Activated naive CD4-positive, alpha-beta T cell treated with anti-CD3 and anti-CD28 coated beads, Interleukin-2, amount 10 ng/mL, durations not matched to agents 5 hours and 36 hours (primary cell): ENCODE data around the gene RUFY1. TPM values are rescaled to one million over a fixed set of nuclear protein-coding genes. Genes with fewer than 3 reads are reported as not detected.

Experiments
- total RNA-seq, 2 experiments: library from RNA; stranded (reverse); gene quantifications; one replicate each; pipeline ENCODE4 v1.2.3, GENCODE V29; 2021

Gene RUFY1
- 10 to 100 TPM; 42.4 to 46.8 TPM for total RNA-seq

DNA sequence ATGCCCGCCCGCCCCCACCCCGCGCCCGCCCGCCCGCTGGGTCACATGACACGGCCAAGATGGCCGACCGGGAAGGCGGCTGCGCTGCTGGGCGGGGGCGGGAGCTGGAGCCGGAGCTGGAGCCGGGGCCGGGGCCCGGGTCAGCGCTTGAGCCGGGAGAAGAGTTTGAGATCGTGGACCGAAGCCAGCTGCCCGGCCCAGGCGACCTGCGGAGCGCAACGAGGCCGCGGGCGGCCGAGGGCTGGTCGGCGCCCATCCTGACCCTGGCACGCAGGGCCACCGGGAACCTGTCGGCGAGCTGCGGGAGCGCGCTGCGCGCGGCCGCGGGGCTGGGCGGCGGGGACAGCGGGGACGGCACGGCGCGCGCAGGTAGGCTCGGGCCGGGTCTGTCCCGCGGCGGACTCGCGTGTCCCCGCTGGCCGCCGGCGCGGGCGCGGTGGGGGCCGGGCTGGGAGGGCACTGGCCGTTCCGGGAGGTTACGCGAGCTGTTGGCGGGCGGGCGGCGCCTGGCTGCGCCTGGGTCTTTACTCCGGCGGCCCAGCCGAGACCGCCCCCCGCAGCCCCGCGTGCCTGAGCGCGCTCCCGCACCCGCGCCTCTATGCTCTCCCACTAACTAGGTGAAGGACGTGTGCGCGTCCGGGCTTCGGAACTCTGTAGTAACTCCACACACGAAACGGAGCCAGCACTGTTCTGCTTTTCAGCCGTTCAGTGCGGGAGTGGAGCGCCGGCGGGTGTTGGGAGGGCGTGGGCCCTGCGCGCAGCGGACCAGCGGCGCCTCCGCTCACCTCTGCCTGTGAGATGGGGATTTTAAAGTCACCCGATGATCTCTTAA is at the start of gene RUFY1:
RUFY1 (plus strand) TSS at position 44 of the 832 bp plus-strand sequence; CDS start at position 60, 16 bp downstream.

DNA sequence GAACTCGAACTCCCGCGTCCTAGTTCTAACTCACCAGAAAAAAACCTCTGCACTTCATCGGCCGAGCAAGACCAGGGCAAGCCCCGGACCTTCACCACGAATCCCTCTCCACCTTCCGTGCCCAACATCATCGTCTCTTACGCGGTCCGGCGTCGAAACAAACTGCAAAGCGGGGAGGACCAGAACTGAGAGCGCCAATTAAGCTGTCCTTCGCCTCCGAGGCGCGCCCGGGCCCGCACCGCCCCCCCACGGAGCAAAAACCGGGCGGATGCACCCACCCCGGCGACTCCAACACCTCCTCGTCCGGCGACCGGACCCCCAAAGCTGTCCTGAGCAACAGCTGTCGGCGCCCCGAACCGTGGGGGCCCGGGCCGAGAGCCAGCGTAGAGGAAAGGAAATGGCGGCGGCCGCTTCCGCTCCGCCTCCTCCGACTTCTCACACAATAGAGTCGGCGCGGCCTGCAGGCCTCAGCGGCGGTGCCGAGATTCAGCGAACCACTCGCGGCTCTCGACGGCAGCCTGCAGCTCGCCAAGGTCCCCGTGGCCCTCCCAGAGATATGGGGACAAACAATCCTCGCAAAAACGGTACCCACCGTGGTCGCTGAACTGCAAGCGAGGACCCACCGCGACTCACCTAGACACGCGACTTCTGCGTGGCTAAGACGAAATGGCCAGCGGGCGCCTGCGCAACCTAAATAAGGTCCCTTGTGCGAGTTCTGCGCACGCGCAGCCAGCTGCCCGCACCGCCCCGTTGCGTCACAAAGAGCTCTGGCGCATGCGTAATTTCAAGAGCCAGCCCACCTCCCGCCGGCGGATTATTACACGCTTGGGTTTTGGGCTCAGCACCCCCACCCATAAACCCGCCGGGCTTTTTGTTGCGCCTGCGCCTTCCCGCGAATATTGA is 72.9 kb downstream of the RUFY1 start, which contains the start of gene HNRNPH1:
HNRNPH1 (minus strand) TSS at position 669 of the 903 bp plus-strand sequence; CDS start at position 131, 538 bp downstream.

Other genes starting within 250 kb of the RUFY1 start
- not detected for gene ADAMTS2, start 205.1 kb upstream of the RUFY1 start, total RNA-seq
- 100 to 1,000 TPM; 883 to 954 TPM for gene HNRNPH1, start 73.1 kb downstream of the RUFY1 start, total RNA-seq
- gene CBY3, start 130.5 kb downstream of the RUFY1 start, total RNA-seq: under 1 TPM; 0.31 to 0.71 TPM
- 100 to 1,000 TPM; 418 to 432 TPM for gene CANX, start 148.4 kb downstream of the RUFY1 start, total RNA-seq
- gene MAML1, start 182.3 kb downstream of the RUFY1 start, total RNA-seq: 10 to 100 TPM; 29.5 to 31.1 TPM
- gene LTC4S, start 243.4 kb downstream of the RUFY1 start, total RNA-seq: 1 to 10 TPM; 2.4 to 3.9 TPM